Keratinocyte (primary cell): ENCODE measurements around the gene KIAA1143. TPM values are rescaled to one million over a fixed set of nuclear protein-coding genes. Genes with fewer than 3 reads are reported as not detected.

Source experiments
- DNase-seq: peaks from one replicate; pipeline ENCODE4 v3.0.0-alpha.2; 2011; ENCODE audit warnings: low read depth, missing footprints, low spot score
- FAIRE-seq: peaks from 2 replicates; lab custom pipeline; 2011; peaks lifted over from hg19 to GRCh38; lab: Jason Lieb, UNC
- H2AFZ ChIP-seq: 2 replicates; pipeline ENCODE4 v1.6.0; 2012; ENCODE audit warnings: low read length, control low read depth, inconsistent platforms; ENCODE audit not compliant: control insufficient read depth
- H3K27ac ChIP-seq: 2 replicates; pipeline ENCODE4 v1.5.1; 2011; ENCODE audit warnings: low read length; ENCODE audit not compliant: control insufficient read depth, insufficient read depth
- H3K27me3 ChIP-seq: 3 replicates; pipeline ENCODE4 v1.6.0; 2011; ENCODE audit warnings: low read length; ENCODE audit not compliant: control insufficient read depth, insufficient read depth; ENCODE audit errors: extremely low read depth
- H3K36me3 ChIP-seq, 2 experiments: 2 replicates in 1 of 2; 3 replicates in 1 of 2; pipeline ENCODE4 v1.5.1; 2011; ENCODE audit warnings: low read length in 2 of 2, mild to moderate bottlenecking in 1 of 2; ENCODE audit not compliant: control insufficient read depth in 2 of 2, insufficient read depth in 2 of 2; ENCODE audit errors: extremely low read depth in 1 of 2
- H3K4me1 ChIP-seq: 3 replicates; pipeline ENCODE4 v1.5.1; 2011; ENCODE audit warnings: low read length; ENCODE audit not compliant: control insufficient read depth, insufficient read depth; ENCODE audit errors: extremely low read depth
- H3K4me2 ChIP-seq: 3 replicates; pipeline ENCODE4 v1.6.0; 2011; ENCODE audit warnings: low read depth, low read length; ENCODE audit not compliant: control insufficient read depth, insufficient read depth; ENCODE audit errors: extremely low read depth
- H3K4me3 ChIP-seq, 3 experiments: fragments of 200-600 bp in 1 of 3; sonication (generic) in 1 of 3; 2 replicates in 2 of 3; 3 replicates in 1 of 3; pipeline ENCODE4 v1.5.1; 2011 to 2016; ENCODE audit warnings: low read length in 3 of 3, mild to moderate bottlenecking in 3 of 3, control low read depth in 2 of 3, inconsistent platforms in 1 of 3, low read depth in 1 of 3, mixed read lengths in 1 of 3, mixed run types in 1 of 3, moderate library complexity in 1 of 3; ENCODE audit not compliant: control insufficient read depth in 2 of 3, insufficient read depth in 2 of 3; ENCODE audit errors: extremely low read depth in 1 of 3
- H3K79me2 ChIP-seq: 2 replicates; pipeline ENCODE4 v1.6.0; 2012; ENCODE audit warnings: low read length; ENCODE audit not compliant: control insufficient read depth, insufficient read depth
- H3K9ac ChIP-seq: 3 replicates; pipeline ENCODE4 v1.6.0; 2011; ENCODE audit warnings: low read length; ENCODE audit not compliant: control insufficient read depth, insufficient read depth; ENCODE audit errors: extremely low read depth
- H3K9me1 ChIP-seq: 3 replicates; pipeline ENCODE4 v1.6.0; 2011; ENCODE audit warnings: low read length; ENCODE audit not compliant: control insufficient read depth, insufficient read depth; ENCODE audit errors: extremely low read depth
- H3K9me3 ChIP-seq: 2 replicates; pipeline ENCODE4 v1.5.1; 2012; ENCODE audit warnings: low read depth, low read length; ENCODE audit not compliant: control insufficient read depth
- H4K20me1 ChIP-seq: 3 replicates; pipeline ENCODE4 v1.6.0; 2011; ENCODE audit warnings: low read length; ENCODE audit not compliant: control insufficient read depth, insufficient read depth; ENCODE audit errors: extremely low read depth
- CTCF ChIP-seq, 3 experiments: IDR thresholded peaks in 1 of 3; conservative IDR thresholded peaks in 1 of 3; optimal IDR thresholded peaks in 1 of 3; 2 replicates in 2 of 3; 3 replicates in 1 of 3; pipeline versions ENCODE3 to v1.5.1; 2011; ENCODE audit warnings: low read length in 3 of 3, mild to moderate bottlenecking in 3 of 3, moderate library complexity in 2 of 3, control low read depth in 1 of 3, inconsistent platforms in 1 of 3; ENCODE audit not compliant: insufficient read depth in 2 of 3; ENCODE audit errors: extremely low read depth in 1 of 3
- EZH2 ChIP-seq: IDR thresholded peaks from one replicate; pipeline ENCODE4 v1.6.1; 2012; ENCODE audit warnings: inconsistent platforms, mild to moderate bottlenecking, low read length, moderate library complexity
- dilution Hi-C: fragments of 300-500 bp; cut with MboI; formaldehyde crosslinking; loops from one replicate; pipeline ENCODE4 v1.7.0; 2020; ENCODE audit warnings: low sequenced_read_pairs; ENCODE audit not compliant: extremely low pct_ligation_motif_present
- polyA plus RNA-seq, 5 experiments: library from polyadenylated mRNA; depleted of rRNA in 3 of 5; stranded (reverse) in 3 of 5; stranded (forward) in 1 of 5; unstranded in 1 of 5; fragments of >200 nt; gene quantifications; 1 replicate in 1 of 5; 2 replicates in 3 of 5; 3 replicates in 1 of 5; pipeline versions ENCODE4 v1.2.1 to v1.2.3, GENCODE V29; 2011 to 2012; ENCODE audit warnings: missing spikeins in 2 of 5, low read depth in 1 of 5, low replicate concordance in 1 of 5

Gene KIAA1143
- polyA plus RNA-seq, 1 donor (not counting 4 experiments of a cell fraction or from before 2014, with no cell fraction given) = 12.7 TPM

- Histone ChIP-seq H3K79me2 (peaks cover 8% of the 10 kb centered on the region), H3K4me3 (no peak overlapping the region), H2AFZ (no peak overlapping the region), H3K4me2 (no peak overlapping the region), H3K4me1 (no peaks in the 10 kb centered on the region), H3K9ac (no peak overlapping the region), H3K9me1 (no peaks in the 10 kb centered on the region), H3K27ac (no peak overlapping the region), H3K27me3 (no peaks in the 10 kb centered on the region), H3K9me3 (peaks cover 2% of the 10 kb centered on the region), H4K20me1 (no peaks in the 10 kb centered on the region), H3K36me3 (peaks cover 0 to 4% of the 10 kb centered on the region in 2 experiments)
- FAIRE-seq (no peak), DNase-seq (no peak)
- dilution Hi-C loops = no loop called here
- no peak for TF ChIP-seq EZH2
- no peak for TF ChIP-seq CTCF (optimal IDR thresholded peaks at IDR 0.05 in 1 of 3, IDR thresholded peaks at IDR 0.05 in 1 of 3, conservative IDR thresholded peaks at IDR 0.05 in 1 of 3; ENCODE audit: extremely low read depth in 1 of 3, insufficient read depth in 2 of 3, low read length in 3 of 3)
Observed at GRCh38 chr3:44772099-44772442, 10.7 kb upstream of the KIAA1143 start.

- peaks cover 2% of the 10 kb centered on the region for H3K9me3 ChIP-seq
- DNase-seq = no peak
- H3K4me1 ChIP-seq = no peaks in the 10 kb centered on the region
- no peaks in the 10 kb centered on the region for H3K27me3 ChIP-seq
- TF ChIP-seq CTCF (optimal IDR thresholded peaks at IDR 0.05 in 1 of 3, IDR thresholded peaks at IDR 0.05 in 1 of 3, conservative IDR thresholded peaks at IDR 0.05 in 1 of 3; ENCODE audit: extremely low read depth in 1 of 3, insufficient read depth in 2 of 3, low read length in 3 of 3) (no peak), EZH2 (no peak)
- FAIRE-seq = no peak
- H3K27ac ChIP-seq = no peak overlapping the region
- H3K4me2 ChIP-seq = no peak overlapping the region
- H3K36me3 ChIP-seq = peaks cover 0 to 4% of the 10 kb centered on the region in 2 experiments
- H3K9me1 ChIP-seq = no peaks in the 10 kb centered on the region
- no peak overlapping the region for H3K4me3 ChIP-seq
- dilution Hi-C loops = no loop called here
- H4K20me1 ChIP-seq = no peaks in the 10 kb centered on the region
- no peak overlapping the region for H2AFZ ChIP-seq
- peaks cover 8% of the 10 kb centered on the region for H3K79me2 ChIP-seq
- no peak overlapping the region for H3K9ac ChIP-seq
Observed at GRCh38 chr3:44771424-44772098, 10.1 kb upstream of the KIAA1143 start.
